PC-9 (cell line): ENCODE data around the gene ROBO1. TPM values are rescaled to one million over a fixed set of nuclear protein-coding genes. Genes with fewer than 3 reads are reported as not detected.

Experiments used
- BruUV-seq: library from RNA; stranded (reverse); fragments of 400-500 nt; replicated peaks from 2 replicates; lab custom pipeline; 2021; lab: Mats Ljungman, UMichigan
- CTCF ChIA-PET: fragments of 300-600 bp; sonication (Branson Sonifier 250); formaldehyde crosslinking; loops from one replicate; lab custom pipeline; 2022; ENCODE audit warnings: antibody characterized with exemption; lab: Charles Lee
- POLR2A ChIA-PET: fragments of 300-600 bp; sonication (Branson Sonifier 250); formaldehyde crosslinking; loops from one replicate; lab custom pipeline; 2022; ENCODE audit warnings: antibody characterized with exemption; ENCODE audit not compliant: unreplicated experiment; lab: Charles Lee
- DNase-seq, 2 experiments: peaks; one replicate each; pipeline versions ENCODE4 v3.0.0 to v3.0.0-alpha.2; 2015 to 2022; ENCODE audit warnings: mixed read lengths in 1 of 2
- H2AFZ ChIP-seq: fragments of 200-600 bp; sonication (generic); 2 replicates; pipeline ENCODE4 v1.8.1; 2017; ENCODE audit warnings: antibody characterized with exemption
- H3F3A ChIP-seq: fragments of 200-600 bp; sonication (generic); 2 replicates; pipeline ENCODE4 v1.8.1; 2017; ENCODE audit warnings: antibody characterized with exemption, mild to moderate bottlenecking, low read depth; ENCODE audit not compliant: insufficient read depth
- H3K27ac ChIP-seq: fragments of 200-600 bp; sonication (generic); 2 replicates; pipeline ENCODE4 v1.6.1; 2016; ENCODE audit warnings: mixed run types
- H3K27me3 ChIP-seq: fragments of 200-600 bp; sonication (generic); 2 replicates; pipeline ENCODE4 v1.6.1; 2016; ENCODE audit warnings: low read depth, mixed run types; ENCODE audit not compliant: insufficient read depth
- H3K36me3 ChIP-seq: fragments of 200-600 bp; sonication (generic); 2 replicates; pipeline ENCODE4 v1.6.1; 2016; ENCODE audit warnings: low read depth, mixed run types
- H3K4me1 ChIP-seq: fragments of 200-600 bp; sonication (generic); replicated peaks from 2 replicates; pipeline ENCODE4 v1.6.1; 2016; ENCODE audit warnings: mixed run types; ENCODE audit not compliant: insufficient read depth
- H3K4me2 ChIP-seq: fragments of 200-600 bp; sonication (generic); 2 replicates; pipeline ENCODE4 v1.6.1; 2017; ENCODE audit warnings: mixed run types
- H3K4me3 ChIP-seq: fragments of 200-600 bp; sonication (generic); 2 replicates; pipeline ENCODE4 v1.6.1; 2016; ENCODE audit warnings: mixed run types
- H3K79me2 ChIP-seq: fragments of 200-600 bp; sonication (generic); 2 replicates; pipeline ENCODE4 v1.6.1; 2017; ENCODE audit warnings: low read depth, mixed run types
- H3K9me2 ChIP-seq: fragments of 200-600 bp; sonication (generic); 2 replicates; pipeline ENCODE4 v1.8.1; 2017; ENCODE audit warnings: mild to moderate bottlenecking; ENCODE audit not compliant: insufficient read depth
- H3K9me3 ChIP-seq: fragments of 200-600 bp; sonication (generic); 2 replicates; pipeline ENCODE4 v1.8.1; 2016; ENCODE audit warnings: low read depth; ENCODE audit not compliant: insufficient read depth
- H4K20me1 ChIP-seq: fragments of 200-600 bp; sonication (generic); 2 replicates; pipeline ENCODE4 v1.8.1; 2017; ENCODE audit not compliant: insufficient read depth
- EZH2 ChIP-seq: fragments of 200-600 bp; sonication (generic); IDR thresholded peaks from 2 replicates; pipeline ENCODE4 v1.8.0; 2017; ENCODE audit warnings: antibody characterized with exemption, low read depth
- intact Hi-C: fragments of 100-400 bp; cut with micrococcal nuclease; formaldehyde crosslinking; loops from one replicate; pipeline ENCODE4 v1.10.0; 2022; ENCODE audit not compliant: unreplicated experiment
- total RNA-seq: library from RNA; stranded (reverse); gene quantifications from 2 replicates; pipeline ENCODE4 v1.2.3, GENCODE V29; 2021
- TF ChIP-seq, protein P1 (sequence below): fragments of 200-600 bp; sonication (generic); conservative IDR thresholded peaks from 2 replicates; pipeline ENCODE4 v1.6.1; 2017; ENCODE audit warnings: mixed run types, antibody characterized with exemption, mild to moderate bottlenecking, moderate library complexity

ROBO1 gene
- total RNA-seq, 1 experiment from 2014 or later: 17.5 TPM

DNA sequence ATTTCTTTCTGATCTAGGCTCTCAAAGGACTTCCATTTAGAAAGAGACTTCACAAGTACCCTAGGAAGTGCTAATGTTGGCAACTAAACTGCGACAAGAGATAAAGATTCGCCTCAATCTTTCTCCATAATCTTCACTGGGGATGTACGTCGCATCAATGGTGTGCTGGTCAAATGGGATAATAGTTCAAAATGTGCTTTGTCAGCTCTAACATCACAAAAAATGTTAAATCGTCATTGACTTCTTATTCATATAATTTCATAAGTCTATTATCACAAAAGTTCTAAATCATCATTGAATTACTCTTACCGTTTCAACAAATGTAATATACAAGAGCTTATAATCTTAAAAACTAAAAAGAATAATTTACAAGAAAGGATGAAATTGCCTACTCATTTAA, 727.7 kb downstream of the ROBO1 start:
- Histone ChIP-seq H3K27ac (no peak overlapping the region), H3K4me1 (no peaks in the 10 kb centered on the region), H4K20me1 (no peaks in the 10 kb centered on the region), H3K9me3 (no peaks in the 10 kb centered on the region), H3F3A (no peaks in the 10 kb centered on the region), H3K79me2 (no peaks in the 10 kb centered on the region), H2AFZ (no peak overlapping the region), H3K36me3 (no peaks in the 10 kb centered on the region), H3K4me3 (no peak overlapping the region), H3K4me2 (no peak overlapping the region), H3K27me3 (no peaks in the 10 kb centered on the region), H3K9me2 (no peaks in the 10 kb centered on the region)
- TF ChIP-seq, protein P1, sequence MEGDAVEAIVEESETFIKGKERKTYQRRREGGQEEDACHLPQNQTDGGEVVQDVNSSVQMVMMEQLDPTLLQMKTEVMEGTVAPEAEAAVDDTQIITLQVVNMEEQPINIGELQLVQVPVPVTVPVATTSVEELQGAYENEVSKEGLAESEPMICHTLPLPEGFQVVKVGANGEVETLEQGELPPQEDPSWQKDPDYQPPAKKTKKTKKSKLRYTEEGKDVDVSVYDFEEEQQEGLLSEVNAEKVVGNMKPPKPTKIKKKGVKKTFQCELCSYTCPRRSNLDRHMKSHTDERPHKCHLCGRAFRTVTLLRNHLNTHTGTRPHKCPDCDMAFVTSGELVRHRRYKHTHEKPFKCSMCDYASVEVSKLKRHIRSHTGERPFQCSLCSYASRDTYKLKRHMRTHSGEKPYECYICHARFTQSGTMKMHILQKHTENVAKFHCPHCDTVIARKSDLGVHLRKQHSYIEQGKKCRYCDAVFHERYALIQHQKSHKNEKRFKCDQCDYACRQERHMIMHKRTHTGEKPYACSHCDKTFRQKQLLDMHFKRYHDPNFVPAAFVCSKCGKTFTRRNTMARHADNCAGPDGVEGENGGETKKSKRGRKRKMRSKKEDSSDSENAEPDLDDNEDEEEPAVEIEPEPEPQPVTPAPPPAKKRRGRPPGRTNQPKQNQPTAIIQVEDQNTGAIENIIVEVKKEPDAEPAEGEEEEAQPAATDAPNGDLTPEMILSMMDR: no peak
- no peak for TF ChIP-seq EZH2
- no TSS peak for BruUV-seq
- POLR2A ChIA-PET: no interaction called here
- CTCF ChIA-PET: no interaction called here
- intact Hi-C loops: no loop called here
- no peak for DNase-seq

DNA sequence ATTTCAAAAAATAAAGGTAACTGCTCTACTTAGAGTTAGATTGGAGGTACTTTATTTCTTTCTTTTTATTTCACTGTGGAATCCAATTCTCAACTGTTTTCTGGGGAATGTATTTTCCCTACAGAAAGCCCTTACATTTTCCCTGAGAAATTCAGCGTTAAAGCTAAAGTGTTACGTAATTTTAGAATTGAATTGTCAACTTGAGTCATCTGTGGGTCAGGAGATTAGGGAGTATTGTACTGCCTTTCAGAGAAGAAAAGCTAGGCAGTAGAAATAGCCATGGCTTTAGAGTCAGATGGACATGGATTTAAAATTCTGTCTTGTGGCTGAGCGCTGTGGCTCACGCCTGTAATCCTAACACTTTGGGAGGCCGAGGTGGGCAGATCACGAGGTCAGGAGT, 728.6 kb downstream of the ROBO1 start:
- CTCF ChIA-PET: interaction anchor here (0.6 kb wide), 1 partner anchor 47 kb away, joined by 3 read pairs; no protein-coding TSS in a partner anchor
- Histone ChIP-seq H3K27me3 (no peaks in the 10 kb centered on the region), H3K4me1 (no peaks in the 10 kb centered on the region), H4K20me1 (no peaks in the 10 kb centered on the region), H3K9me2 (no peaks in the 10 kb centered on the region), H3K4me3 (no peak overlapping the region), H3F3A (no peaks in the 10 kb centered on the region), H3K36me3 (no peaks in the 10 kb centered on the region), H3K4me2 (no peak overlapping the region), H3K9me3 (no peaks in the 10 kb centered on the region), H2AFZ (no peak overlapping the region), H3K27ac (no peak overlapping the region), H3K79me2 (no peaks in the 10 kb centered on the region)
- intact Hi-C loops: no loop called here
- BruUV-seq: no TSS peak
- no peak for TF ChIP-seq EZH2
- TF ChIP-seq, protein P1: no peak
- DNase-seq: no peak
- POLR2A ChIA-PET: no interaction called here

- no peaks in the 10 kb centered on the region for H3K9me2 ChIP-seq
- H3K9me3 ChIP-seq: no peaks in the 10 kb centered on the region
- H3K27ac ChIP-seq: no peak overlapping the region
- no peaks in the 10 kb centered on the region for H3K27me3 ChIP-seq
- no peaks in the 10 kb centered on the region for H4K20me1 ChIP-seq
- CTCF ChIA-PET: no interaction called here
- no peak overlapping the region for H2AFZ ChIP-seq
- POLR2A ChIA-PET: no interaction called here
- H3K36me3 ChIP-seq: no peaks in the 10 kb centered on the region
- H3F3A ChIP-seq: no peaks in the 10 kb centered on the region
- intact Hi-C loops: no loop called here
- H3K79me2 ChIP-seq: no peaks in the 10 kb centered on the region
- no TSS peak for BruUV-seq
- no peaks in the 10 kb centered on the region for H3K4me1 ChIP-seq
- no peak for DNase-seq
- TF ChIP-seq EZH2: no peak
- TF ChIP-seq, protein P1: no peak
- no peak overlapping the region for H3K4me3 ChIP-seq
- no peak overlapping the region for H3K4me2 ChIP-seq
Observed at GRCh38 chr3:79038636-79039035, 729.2 kb downstream of the ROBO1 start.
